ENCODE results near the gene OSBP2. TPM values are rescaled to one million over a fixed set of nuclear protein-coding genes. Genes with fewer than 3 reads are reported as not detected.
A peak's percentile ranks its signal among the peaks of the same experiment; 100 is the strongest.

The OSBP2 gene
- total RNA-seq, 1 donor from 2014 or later, result 3.1 TPM

- Histone ChIP-seq H3K4me1 (peaks cover 11% of the 10 kb centered on the region), H3K9me3 (no peaks in the 10 kb centered on the region), H3K36me3 (no peaks in the 10 kb centered on the region), H3K4me3 (peak overlapping the region; percentile 49), H3K27me3 (ENCODE audit: low read depth) (peaks cover 50% of the 10 kb centered on the region), H3K27ac (no peak overlapping the region)
- ATAC-seq (peak; percentile 40 to 49), DNase-seq (no peak)
- TF ChIP-seq CTCF (IDR thresholded peaks at IDR 0.05), result no peak
- intact Hi-C loops (cut with DNase I), result no loop called here
Measured at GRCh38 chr22:30822216-30823014, 127.7 kb downstream of the OSBP2 start.

GRCh38 chr22:30823015-30823370, 128.3 kb downstream of the OSBP2 start:
- Histone ChIP-seq H3K4me1 (peaks cover 11% of the 10 kb centered on the region), H3K4me3 (peak overlapping the region; percentile 49), H3K27ac (no peak overlapping the region), H3K9me3 (no peaks in the 10 kb centered on the region), H3K27me3 (ENCODE audit: low read depth) (peaks cover 50% of the 10 kb centered on the region), H3K36me3 (no peaks in the 10 kb centered on the region)
- no peak for ATAC-seq
- no peak for DNase-seq
- intact Hi-C loops (cut with DNase I), result no loop called here
- TF ChIP-seq CTCF (IDR thresholded peaks at IDR 0.05), result no peak

GRCh38 chr22:30824096-30824495, 129.4 kb downstream of the OSBP2 start:
- peaks cover 11% of the 10 kb centered on the region for H3K4me1 ChIP-seq
- intact Hi-C loops (cut with DNase I), result no loop called here
- no peaks in the 10 kb centered on the region for H3K9me3 ChIP-seq
- H3K27ac ChIP-seq, result no peak overlapping the region
- no peaks in the 10 kb centered on the region for H3K36me3 ChIP-seq
- no peak for TF ChIP-seq CTCF (IDR thresholded peaks at IDR 0.05)
- ATAC-seq, result no peak
- peaks cover 50% of the 10 kb centered on the region for H3K27me3 ChIP-seq (ENCODE audit: low read depth)
- no peak overlapping the region for H3K4me3 ChIP-seq
- DNase-seq, result no peak

GRCh38 chr22:30824711-30825110, 130.0 kb downstream of the OSBP2 start:
- Histone ChIP-seq H3K9me3 (no peaks in the 10 kb centered on the region), H3K27me3 (ENCODE audit: low read depth) (peaks cover 50% of the 10 kb centered on the region), H3K36me3 (no peaks in the 10 kb centered on the region), H3K4me1 (peaks cover 11% of the 10 kb centered on the region), H3K27ac (no peak overlapping the region), H3K4me3 (no peak overlapping the region)
- intact Hi-C loops (cut with DNase I), result no loop called here
- DNase-seq (no peak), ATAC-seq (no peak)
- TF ChIP-seq CTCF (IDR thresholded peaks at IDR 0.05), result no peak

GRCh38 chr22:30825711-30826505, 131.2 kb downstream of the OSBP2 start:
- ATAC-seq, result no peak

More at GRCh38 chr22:30825711-30826505, 131.2 kb downstream of the OSBP2 start:
- Histone ChIP-seq H3K9me3 (no peaks in the 10 kb centered on the region), H3K4me3 (no peak overlapping the region), H3K27ac (no peak overlapping the region), H3K4me1 (peaks cover 11% of the 10 kb centered on the region), H3K27me3 (ENCODE audit: low read depth) (peaks cover 39% of the 10 kb centered on the region), H3K36me3 (no peaks in the 10 kb centered on the region)
- intact Hi-C loops (cut with DNase I), result no loop called here
- no peak for TF ChIP-seq CTCF (IDR thresholded peaks at IDR 0.05)
- no peak for DNase-seq
